Spinal cord (tissue), 10 donors: Measurements from ENCODE around the gene WDFY3. TPM values are rescaled to one million over a fixed set of nuclear protein-coding genes. Genes with fewer than 3 reads are reported as not detected.

Experiments
- DNase-seq, 6 donors: peaks; one replicate each; pipeline versions ENCODE4 v3.0.0 to v3.0.0-alpha.2; 2013 to 2015; ENCODE audit warnings: low spot score in 6 of 6, low read depth in 4 of 6
- H3K27ac ChIP-seq: one replicate; pipeline ENCODE4 v1.5.1; 2013; ENCODE audit warnings: low read depth, low read length, control low read depth
- H3K27me3 ChIP-seq: one replicate; pipeline ENCODE4 v1.6.1; 2013; ENCODE audit warnings: low read length; ENCODE audit not compliant: control insufficient read depth, insufficient read depth
- H3K36me3 ChIP-seq: one replicate; pipeline ENCODE4 v1.6.1; 2013; ENCODE audit warnings: low read length; ENCODE audit not compliant: control insufficient read depth, insufficient read depth
- H3K4me1 ChIP-seq: one replicate; pipeline ENCODE4 v1.6.1; 2013; ENCODE audit warnings: low read length; ENCODE audit not compliant: control insufficient read depth, insufficient read depth
- H3K4me3 ChIP-seq: one replicate; pipeline ENCODE4 v1.5.1; 2013; ENCODE audit warnings: low read depth, low read length, control low read depth
- H3K9me3 ChIP-seq: one replicate; pipeline ENCODE4 v1.6.1; 2013; ENCODE audit warnings: low read length; ENCODE audit not compliant: control insufficient read depth, insufficient read depth
- WGBS: methylation state at CpG from one replicate; pipeline ENCODE4 v1.1.5; 2013; ENCODE audit warnings: missing lambda C conversion rate; ENCODE audit not compliant: insufficient coverage; 5-methylcytosine and 5-hydroxymethylcytosine counted together
- polyA plus RNA-seq, 2 donors: library from polyadenylated mRNA; unstranded; fragments of 120-200 nt; gene quantifications; one replicate each; pipeline ENCODE4 v1.2.1, GENCODE V29; 2013; ENCODE audit not compliant: insufficient read length in 2 of 2
- total RNA-seq, 2 donors: library from RNA; depleted of rRNA in 1 of 2; stranded (reverse); fragments of 120-200 nt in 1 of 2; fragments of >200 nt in 1 of 2; gene quantifications; one replicate each; pipeline versions ENCODE4 v1.2.3 to v1.2.4, GENCODE V29; 2013 to 2014
- donor health status: healthy.

The WDFY3 gene
- total and polyA plus RNA-seq, 4 donors = 33.7 to 179 (median 78.4) TPM

DNA sequence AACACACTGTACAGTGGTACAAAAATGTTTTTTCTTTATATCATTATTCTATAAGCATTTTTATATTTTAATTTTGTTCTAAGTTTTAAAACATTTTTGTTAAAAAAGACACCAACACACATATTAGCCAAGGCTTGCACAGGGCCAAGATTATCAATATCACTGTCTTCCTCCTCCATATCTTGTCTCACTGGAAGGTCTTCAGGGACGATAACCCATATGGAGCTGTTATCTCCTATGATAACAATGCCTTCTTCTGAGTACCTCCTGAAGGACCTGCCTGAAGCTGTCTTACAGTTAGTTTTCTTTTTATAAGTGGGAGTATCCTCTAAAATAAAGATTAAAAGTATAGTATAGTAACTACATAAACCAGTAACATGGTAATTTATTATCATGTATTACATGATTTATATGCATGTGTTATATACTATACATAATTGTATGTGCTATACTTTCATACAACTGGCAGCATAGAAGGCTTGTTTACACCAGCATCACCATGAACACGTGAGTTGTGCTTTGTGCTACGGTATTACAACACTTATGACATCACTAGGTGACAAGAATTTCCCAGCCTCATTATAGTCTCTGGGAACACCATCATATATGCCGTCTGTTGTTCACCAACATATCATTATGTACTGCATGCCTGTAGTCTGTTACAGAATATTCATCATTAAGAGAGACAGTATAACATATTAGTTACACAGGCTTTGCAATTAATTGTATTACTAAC, 90.7 kb downstream of the WDFY3 start:
- H3K4me1 ChIP-seq = no peaks in the 10 kb centered on the region
- no peak overlapping the region for H3K4me3 ChIP-seq
- WGBS = 80% methylated on average over 1 of the region's 4 CpGs
- no peaks in the 10 kb centered on the region for H3K27me3 ChIP-seq
- no peak for DNase-seq
- H3K27ac ChIP-seq = no peak overlapping the region
- H3K36me3 ChIP-seq = peaks cover 3% of the 10 kb centered on the region
- no peaks in the 10 kb centered on the region for H3K9me3 ChIP-seq

DNA sequence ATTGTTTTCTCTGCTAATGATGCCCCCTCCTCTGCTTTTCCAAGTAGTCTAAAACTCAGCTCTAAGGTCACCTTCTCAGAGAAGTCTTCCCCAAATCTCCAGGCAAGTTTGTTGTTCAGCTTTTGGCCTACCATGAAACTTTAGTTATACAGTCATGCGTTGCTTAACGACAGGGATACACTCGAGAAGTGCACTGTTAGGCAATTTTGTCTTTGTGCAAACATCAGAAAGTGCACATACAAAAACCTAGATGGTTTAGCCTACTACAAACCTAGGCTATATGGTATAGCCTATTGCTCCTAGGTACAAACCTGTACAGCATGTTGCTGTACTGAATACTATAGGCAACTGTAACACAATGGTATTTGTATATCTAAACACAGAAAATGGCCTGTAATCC, 91.9 kb downstream of the WDFY3 start:
- Histone ChIP-seq H3K36me3 (peaks cover 3% of the 10 kb centered on the region), H3K9me3 (no peaks in the 10 kb centered on the region), H3K4me3 (no peak overlapping the region), H3K27me3 (no peaks in the 10 kb centered on the region), H3K27ac (no peak overlapping the region), H3K4me1 (no peaks in the 10 kb centered on the region)
- WGBS = 97% methylated on average over 3 of the region's 3 CpGs
- no peak for DNase-seq

DNA sequence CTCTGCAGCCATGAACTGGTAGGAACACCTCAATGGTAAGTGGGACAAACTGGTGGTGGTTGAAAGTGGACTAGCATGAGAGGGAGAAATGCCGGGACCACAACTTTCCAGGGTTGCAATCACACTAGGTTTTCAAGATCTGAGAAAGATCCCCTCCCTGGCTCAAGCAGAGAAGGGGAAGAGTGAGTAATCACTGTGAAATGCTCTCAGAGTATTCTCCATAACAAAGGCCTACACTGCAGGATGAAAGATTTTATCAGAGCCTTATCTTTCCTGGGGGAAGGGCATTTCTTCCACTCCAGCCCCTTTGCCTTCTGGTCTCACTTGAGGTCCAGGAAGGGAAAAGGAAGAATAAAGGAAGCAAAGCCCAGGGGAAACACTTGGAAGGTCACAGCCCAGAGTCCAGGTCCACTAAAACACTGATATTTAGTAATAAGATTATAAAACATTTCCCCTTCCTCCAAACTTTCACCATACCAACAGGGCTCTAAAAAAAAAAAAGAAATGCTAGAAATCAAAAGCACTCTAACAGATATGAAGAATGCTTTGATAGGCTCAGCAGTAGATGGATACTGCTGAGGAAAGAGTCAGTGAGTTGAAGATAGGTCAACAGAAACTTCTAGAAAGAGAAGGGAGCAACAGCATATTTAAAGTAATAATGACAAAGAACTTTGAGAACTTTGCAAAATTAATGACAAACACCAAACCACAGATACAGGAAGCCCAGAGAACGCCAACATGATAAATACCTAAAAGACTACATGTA, 95.9 kb downstream of the WDFY3 start:
- Histone ChIP-seq H3K36me3 (no peaks in the 10 kb centered on the region), H3K27me3 (no peaks in the 10 kb centered on the region), H3K4me3 (no peak overlapping the region), H3K9me3 (no peaks in the 10 kb centered on the region), H3K4me1 (no peaks in the 10 kb centered on the region), H3K27ac (no peak overlapping the region)
- no CpG with 5 or more reads among the region's 2 CpGs for WGBS
- no peak for DNase-seq

DNA sequence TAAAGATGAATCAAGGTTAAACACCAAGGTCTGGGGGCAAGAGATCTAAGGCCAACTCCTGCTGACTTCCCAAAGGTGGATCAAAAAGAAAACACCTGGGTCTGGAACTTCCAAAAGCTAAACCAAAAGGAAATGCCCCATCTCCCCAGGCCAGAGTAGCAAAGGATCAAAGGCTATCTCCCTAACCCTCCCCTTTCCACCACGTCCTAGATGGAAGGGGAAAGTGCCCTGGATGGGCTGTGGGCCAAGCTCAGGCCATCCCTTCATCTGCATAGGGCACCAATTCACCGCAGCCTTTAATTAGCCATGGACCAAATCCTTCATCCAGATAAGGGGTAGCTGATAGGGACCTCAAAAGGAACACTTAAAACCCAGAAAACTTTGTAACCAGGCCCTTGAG, 100.2 kb downstream of the WDFY3 start:
- no peaks in the 10 kb centered on the region for H3K36me3 ChIP-seq
- no peaks in the 10 kb centered on the region for H3K27me3 ChIP-seq
- DNase-seq = no peak
- no peaks in the 10 kb centered on the region for H3K4me1 ChIP-seq
- no peaks in the 10 kb centered on the region for H3K9me3 ChIP-seq
- no peak overlapping the region for H3K4me3 ChIP-seq
- H3K27ac ChIP-seq = no peak overlapping the region
- 86% methylated on average over 1 of the region's 2 CpGs for WGBS

DNA sequence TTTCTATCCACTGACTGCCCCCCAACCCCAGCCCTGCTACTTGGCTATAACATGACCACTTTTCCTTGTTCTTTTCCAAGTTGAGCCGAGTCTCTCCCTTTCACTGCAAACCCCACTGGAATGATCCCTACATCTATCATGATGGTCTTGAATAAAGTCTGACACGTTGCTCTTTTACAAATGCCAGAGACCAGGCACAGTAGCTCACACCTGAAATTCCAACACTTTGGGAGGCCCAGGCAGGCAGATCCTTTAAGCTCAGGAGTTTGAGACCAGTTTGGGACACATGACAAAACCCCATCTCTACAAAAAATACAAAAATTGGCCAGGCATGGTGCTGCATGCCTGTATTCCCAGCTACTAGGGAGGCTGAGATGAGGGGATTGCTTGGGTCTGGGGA, 100.9 kb downstream of the WDFY3 start:
- 66% methylated on average over 2 of the region's 2 CpGs for WGBS
- no peak for DNase-seq
- Histone ChIP-seq H3K9me3 (no peaks in the 10 kb centered on the region), H3K36me3 (no peaks in the 10 kb centered on the region), H3K4me3 (no peak overlapping the region), H3K4me1 (no peaks in the 10 kb centered on the region), H3K27me3 (no peaks in the 10 kb centered on the region), H3K27ac (no peak overlapping the region)

DNA sequence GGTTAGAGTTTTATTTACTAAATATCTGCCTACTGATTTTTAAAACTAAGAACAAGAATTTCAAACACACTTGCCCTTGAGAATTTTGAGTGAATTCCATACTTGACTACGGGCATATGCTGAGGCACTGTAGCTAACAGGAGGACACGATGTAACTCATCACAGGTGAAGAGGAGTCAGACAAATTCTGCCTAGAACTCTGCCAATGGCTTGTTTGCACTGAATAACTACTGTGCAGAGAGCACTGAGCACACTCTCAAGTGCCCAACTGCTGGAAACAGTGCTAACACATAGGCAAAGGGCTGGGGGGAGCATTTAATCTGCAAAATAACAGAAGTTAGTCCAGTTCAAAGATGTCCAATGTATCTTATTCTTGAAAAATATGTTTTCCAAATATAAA, 104.4 kb downstream of the WDFY3 start:
- Histone ChIP-seq H3K9me3 (no peaks in the 10 kb centered on the region), H3K4me1 (no peaks in the 10 kb centered on the region), H3K27ac (no peak overlapping the region), H3K36me3 (peaks cover 4% of the 10 kb centered on the region), H3K27me3 (no peaks in the 10 kb centered on the region), H3K4me3 (no peak overlapping the region)
- no peak for DNase-seq
- WGBS = 81% methylated on average over 2 of the region's 2 CpGs

DNA sequence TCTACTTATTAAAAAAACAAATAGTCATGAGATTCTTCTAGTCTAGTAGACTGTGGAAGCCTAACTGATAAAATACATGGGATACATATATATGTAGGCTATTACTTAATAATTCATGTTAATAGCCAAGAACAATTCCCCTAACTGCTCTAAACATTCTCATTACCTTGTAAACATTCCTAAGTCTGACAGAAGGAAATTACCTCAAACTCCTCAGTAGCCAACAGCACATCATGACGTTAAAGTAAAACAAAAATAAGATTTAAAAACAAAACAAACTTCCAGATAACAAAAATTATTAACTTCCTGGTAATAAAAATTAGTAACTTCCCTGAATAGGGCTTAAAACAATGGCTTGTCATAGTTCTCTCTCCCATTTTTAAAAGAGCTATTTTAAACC, 109.2 kb downstream of the WDFY3 start:
- H3K27me3 ChIP-seq = no peaks in the 10 kb centered on the region
- no CpG with 5 or more reads among the region's 1 CpG for WGBS
- H3K4me1 ChIP-seq = no peaks in the 10 kb centered on the region
- no peak overlapping the region for H3K27ac ChIP-seq
- H3K36me3 ChIP-seq = peaks cover 6% of the 10 kb centered on the region
- H3K4me3 ChIP-seq = no peak overlapping the region
- DNase-seq = peak in 1 of 6 donors; percentile 36
- no peaks in the 10 kb centered on the region for H3K9me3 ChIP-seq

DNA sequence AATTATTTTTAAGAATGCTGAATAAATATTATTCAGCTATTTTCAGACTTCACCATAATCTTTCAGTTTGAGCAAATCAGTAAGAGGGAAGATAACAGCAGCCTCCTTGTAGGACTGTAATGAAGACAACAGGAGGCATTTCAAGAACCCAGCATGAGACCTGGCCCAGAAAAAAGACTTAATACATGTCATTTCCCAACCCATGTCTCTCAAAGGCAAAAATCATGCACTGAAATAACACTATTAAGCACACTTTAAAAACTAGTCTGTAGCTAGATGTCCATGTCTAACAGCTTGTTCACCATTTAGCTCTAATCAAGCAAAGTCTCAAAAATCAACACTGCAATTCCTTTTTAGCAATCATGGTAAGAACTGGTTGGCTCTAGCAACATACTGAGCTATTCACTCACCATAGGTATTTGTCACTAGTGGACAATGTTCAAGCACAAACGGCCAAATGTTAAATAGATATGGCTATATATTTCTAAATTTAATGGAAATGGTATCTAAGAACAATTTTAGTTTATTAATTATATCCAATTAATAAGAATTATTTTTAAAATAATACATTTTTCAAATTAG, 109.9 kb downstream of the WDFY3 start:
- Histone ChIP-seq H3K4me1 (no peaks in the 10 kb centered on the region), H3K9me3 (no peaks in the 10 kb centered on the region), H3K4me3 (no peak overlapping the region), H3K27ac (no peak overlapping the region), H3K36me3 (peaks cover 6% of the 10 kb centered on the region), H3K27me3 (no peaks in the 10 kb centered on the region)
- WGBS = no CpG with 5 or more reads among the region's 1 CpG
- peak in 2 of 6 donors; percentile 25 to 57 for DNase-seq

DNA sequence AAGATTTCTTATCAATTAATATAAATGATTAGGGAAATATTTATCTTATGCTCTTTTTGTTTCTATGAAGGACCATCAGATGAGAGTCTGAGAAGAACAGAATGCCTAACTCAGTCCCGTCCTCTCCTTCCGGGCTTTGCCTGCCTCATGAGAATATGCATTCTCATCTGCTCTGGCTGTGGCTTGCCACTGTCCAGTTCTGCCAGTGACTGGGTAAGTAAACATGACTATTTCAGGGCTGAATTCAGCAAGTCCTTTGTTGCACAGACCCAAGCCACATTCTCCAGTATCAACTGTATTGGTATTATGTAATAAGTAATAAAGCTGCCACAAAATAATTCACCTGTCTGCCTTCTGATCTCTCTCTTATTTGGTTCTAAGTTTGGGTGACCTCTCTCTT, 110.7 kb downstream of the WDFY3 start:
- Histone ChIP-seq H3K4me1 (no peaks in the 10 kb centered on the region), H3K27me3 (no peaks in the 10 kb centered on the region), H3K36me3 (peaks cover 6% of the 10 kb centered on the region), H3K4me3 (no peak overlapping the region), H3K27ac (no peak overlapping the region), H3K9me3 (no peaks in the 10 kb centered on the region)
- DNase-seq = peak in 1 of 6 donors; percentile 16
- WGBS = no CpG with 5 or more reads among the region's 2 CpGs
